Measurements from ENCODE around the gene ADAM20.

ADAM20 gene

DNA sequence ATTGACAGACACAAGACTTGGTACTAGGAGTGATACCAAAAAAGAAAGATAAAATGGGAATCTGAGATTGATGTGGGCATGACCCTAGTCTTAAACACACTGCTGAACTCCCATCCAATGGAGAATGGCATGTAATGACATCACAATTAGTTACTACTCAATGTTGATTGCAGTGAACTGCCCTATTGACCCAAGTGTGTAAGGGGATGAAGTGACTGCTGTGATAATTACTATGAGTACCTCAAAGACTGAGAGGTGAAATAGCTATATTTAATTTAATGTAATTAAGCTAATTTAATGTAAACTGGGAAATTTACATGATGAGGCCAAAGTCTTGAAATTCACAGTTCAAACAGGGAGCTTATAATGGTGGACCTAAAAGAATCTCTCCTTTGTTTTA lies at the start of gene ADAM20:
ADAM20 (minus strand) TSS at position 101 of the 400 bp plus-strand sequence. CDS start 10,247 bp downstream, outside the sequence.
- H3K27ac ChIP-seq (ENCODE audit: low read depth, low read length) = no peak within 1 kb of the TSS
- no peak within 1 kb of the TSS for H3K4me3 ChIP-seq (ENCODE audit: low read length)
- H3K27me3 ChIP-seq (ENCODE audit: control insufficient read depth, insufficient read depth, low read length) = no peaks in the 10 kb centered on the region
- H3K36me3 ChIP-seq (ENCODE audit: control insufficient read depth, insufficient read depth, low read length) = peaks cover 4% of the 10 kb centered on the region
- H3K4me1 ChIP-seq (ENCODE audit: control insufficient read depth, insufficient read depth, low read length) = no peaks in the 10 kb centered on the region
- no peak within 1 kb of the TSS for H3K9ac ChIP-seq (ENCODE audit: low read length)

DNA sequence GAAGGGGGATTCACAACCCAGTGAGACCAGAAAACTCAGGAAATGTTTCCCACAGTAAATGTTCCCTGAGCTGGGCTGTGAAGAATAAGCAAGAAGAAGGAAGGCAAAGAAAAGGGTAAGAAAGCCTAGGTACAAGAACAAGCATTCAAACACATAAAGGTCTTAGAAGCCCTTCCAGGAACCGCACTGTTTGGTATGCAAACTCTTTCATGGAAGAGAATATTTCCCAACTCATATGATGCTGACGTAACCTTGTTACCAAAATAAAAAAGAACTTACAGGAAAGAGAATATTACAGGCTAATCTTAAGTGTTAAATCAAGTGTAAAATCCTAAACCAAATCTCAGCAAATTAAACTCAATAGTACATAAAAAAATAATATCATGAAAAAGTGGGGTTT lies 42.1 kb upstream of the ADAM20 start:
- no peak overlapping the region for H3K27ac ChIP-seq (ENCODE audit: low read depth, low read length)
- H3K36me3 ChIP-seq (ENCODE audit: control insufficient read depth, insufficient read depth, low read length) = peaks cover 4% of the 10 kb centered on the region
- H3K4me3 ChIP-seq (ENCODE audit: low read length) = no peak overlapping the region
- H3K27me3 ChIP-seq (ENCODE audit: control insufficient read depth, insufficient read depth, low read length) = no peaks in the 10 kb centered on the region
- H3K9ac ChIP-seq (ENCODE audit: low read length) = no peak overlapping the region
- no peaks in the 10 kb centered on the region for H3K4me1 ChIP-seq (ENCODE audit: control insufficient read depth, insufficient read depth, low read length)

DNA sequence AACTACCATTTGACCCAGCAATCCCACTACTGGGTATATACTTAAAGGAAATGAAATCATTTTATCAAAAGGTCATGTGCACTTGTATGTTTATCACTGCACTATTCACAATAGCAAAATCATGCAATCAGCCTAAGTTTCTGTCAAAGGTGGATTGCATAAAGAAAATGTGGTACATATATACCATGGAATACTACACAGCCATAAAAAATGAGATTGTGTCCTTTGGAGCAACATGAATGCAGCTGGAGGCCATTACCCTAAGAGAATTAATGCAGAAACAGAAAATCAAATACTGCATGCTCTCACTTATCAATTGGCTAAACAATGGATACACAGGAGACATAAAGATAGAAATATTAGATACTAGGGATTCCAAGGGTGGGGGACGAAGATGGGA lies 38.2 kb upstream of the ADAM20 start:
- H3K27me3 ChIP-seq (ENCODE audit: control insufficient read depth, insufficient read depth, low read length) = no peaks in the 10 kb centered on the region
- no peaks in the 10 kb centered on the region for H3K36me3 ChIP-seq (ENCODE audit: control insufficient read depth, insufficient read depth, low read length)
- H3K4me1 ChIP-seq (ENCODE audit: control insufficient read depth, insufficient read depth, low read length) = no peaks in the 10 kb centered on the region
- no peak overlapping the region for H3K27ac ChIP-seq (ENCODE audit: low read depth, low read length)
- no peak overlapping the region for H3K9ac ChIP-seq (ENCODE audit: low read length)
- no peak overlapping the region for H3K4me3 ChIP-seq (ENCODE audit: low read length)

DNA sequence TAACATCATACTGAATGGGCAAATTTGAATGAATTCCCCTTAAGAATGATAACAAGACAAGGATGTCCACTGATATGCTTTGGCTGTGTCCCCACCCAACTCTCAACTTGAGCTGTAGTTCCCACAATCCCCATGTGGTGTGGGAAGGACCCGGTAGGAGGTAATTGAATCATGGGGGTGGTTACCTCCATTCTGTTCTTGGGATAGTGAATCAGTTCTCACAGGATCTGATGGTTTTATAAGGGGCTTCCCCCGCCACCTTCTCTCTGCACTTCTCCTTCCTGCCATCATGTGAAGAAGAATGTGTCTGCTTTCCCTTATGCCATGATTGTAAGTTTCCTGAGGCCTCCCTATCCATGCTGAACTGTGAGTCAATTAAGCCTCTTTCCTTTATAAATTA lies 36.3 kb upstream of the ADAM20 start:
- H3K9ac ChIP-seq (ENCODE audit: low read length) = no peak overlapping the region
- no peaks in the 10 kb centered on the region for H3K36me3 ChIP-seq (ENCODE audit: control insufficient read depth, insufficient read depth, low read length)
- H3K4me1 ChIP-seq (ENCODE audit: control insufficient read depth, insufficient read depth, low read length) = no peaks in the 10 kb centered on the region
- no peaks in the 10 kb centered on the region for H3K27me3 ChIP-seq (ENCODE audit: control insufficient read depth, insufficient read depth, low read length)
- no peak overlapping the region for H3K27ac ChIP-seq (ENCODE audit: low read depth, low read length)
- H3K4me3 ChIP-seq (ENCODE audit: low read length) = no peak overlapping the region

DNA sequence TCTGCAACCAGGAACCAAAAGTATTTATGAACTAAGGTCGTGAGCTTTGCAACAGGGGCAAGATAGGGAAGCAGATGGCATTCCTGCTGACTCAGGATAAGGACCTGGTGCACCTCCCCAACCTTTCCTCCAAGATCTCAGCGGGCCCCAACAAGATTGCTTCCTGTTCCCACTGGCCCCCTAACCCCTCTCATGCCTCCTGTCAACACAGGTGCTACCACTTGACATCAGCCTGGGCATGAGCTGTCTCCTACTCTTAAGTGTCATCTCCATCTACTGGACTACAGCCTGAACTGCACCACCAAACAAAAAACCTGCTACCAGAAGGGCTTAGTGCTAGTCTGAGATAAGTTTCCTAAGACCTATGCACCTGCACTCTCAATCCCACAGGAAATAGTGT lies 33.0 kb upstream of the ADAM20 start:
- H3K4me1 ChIP-seq (ENCODE audit: control insufficient read depth, insufficient read depth, low read length) = no peaks in the 10 kb centered on the region
- H3K27ac ChIP-seq (ENCODE audit: low read depth, low read length) = no peak overlapping the region
- H3K9ac ChIP-seq (ENCODE audit: low read length) = no peak overlapping the region
- H3K27me3 ChIP-seq (ENCODE audit: control insufficient read depth, insufficient read depth, low read length) = no peaks in the 10 kb centered on the region
- no peak overlapping the region for H3K4me3 ChIP-seq (ENCODE audit: low read length)
- H3K36me3 ChIP-seq (ENCODE audit: control insufficient read depth, insufficient read depth, low read length) = peaks cover 10% of the 10 kb centered on the region

DNA sequence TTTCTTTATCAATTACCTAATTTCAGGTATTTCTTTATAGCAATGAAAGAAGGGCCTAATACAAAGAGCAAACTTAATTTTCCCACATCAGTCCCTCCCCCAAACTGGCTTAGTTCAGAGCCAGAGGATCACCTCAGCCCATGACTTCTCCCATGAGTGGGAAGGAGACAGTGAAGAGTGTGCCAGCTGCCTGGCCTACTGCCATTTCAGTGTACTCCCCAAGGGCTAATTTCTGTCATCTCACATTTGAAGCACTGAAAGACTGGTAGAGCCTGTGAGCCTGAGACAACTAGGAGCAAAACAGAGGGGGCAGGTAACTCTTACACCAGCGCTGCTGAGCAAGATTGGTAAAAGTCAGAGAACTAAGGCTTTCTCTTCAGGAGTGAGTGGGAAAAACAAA lies 29.1 kb upstream of the ADAM20 start:
- no peak overlapping the region for H3K27ac ChIP-seq (ENCODE audit: low read depth, low read length)
- H3K9ac ChIP-seq (ENCODE audit: low read length) = no peak overlapping the region
- H3K4me3 ChIP-seq (ENCODE audit: low read length) = no peak overlapping the region
- H3K36me3 ChIP-seq (ENCODE audit: control insufficient read depth, insufficient read depth, low read length) = peaks cover 14% of the 10 kb centered on the region
- H3K4me1 ChIP-seq (ENCODE audit: control insufficient read depth, insufficient read depth, low read length) = no peaks in the 10 kb centered on the region
- no peaks in the 10 kb centered on the region for H3K27me3 ChIP-seq (ENCODE audit: control insufficient read depth, insufficient read depth, low read length)

DNA sequence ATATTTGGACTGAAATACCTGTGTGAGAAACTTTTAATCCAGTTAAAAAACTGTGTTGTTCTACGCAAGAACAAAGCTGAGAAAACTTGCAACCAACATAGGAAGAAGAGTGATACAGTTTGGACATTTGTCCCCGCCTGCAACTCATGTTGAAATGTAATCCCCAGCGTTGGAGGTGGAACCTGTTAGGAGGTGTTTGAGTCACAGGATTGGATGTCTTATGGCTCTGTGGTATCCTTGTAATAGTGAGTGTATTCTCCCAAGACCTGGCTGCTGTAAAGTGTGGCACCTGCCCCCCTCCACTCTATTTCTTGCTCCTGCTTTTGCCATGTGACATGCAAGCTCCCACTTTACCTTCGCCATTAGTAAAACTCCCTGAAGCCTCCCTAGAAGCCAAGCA lies 28.6 kb upstream of the ADAM20 start:
- no peak overlapping the region for H3K9ac ChIP-seq (ENCODE audit: low read length)
- H3K36me3 ChIP-seq (ENCODE audit: control insufficient read depth, insufficient read depth, low read length) = peaks cover 14% of the 10 kb centered on the region
- no peak overlapping the region for H3K27ac ChIP-seq (ENCODE audit: low read depth, low read length)
- no peaks in the 10 kb centered on the region for H3K27me3 ChIP-seq (ENCODE audit: control insufficient read depth, insufficient read depth, low read length)
- no peaks in the 10 kb centered on the region for H3K4me1 ChIP-seq (ENCODE audit: control insufficient read depth, insufficient read depth, low read length)
- no peak overlapping the region for H3K4me3 ChIP-seq (ENCODE audit: low read length)

- no peaks in the 10 kb centered on the region for H3K4me1 ChIP-seq (ENCODE audit: control insufficient read depth, insufficient read depth, low read length)
- H3K27me3 ChIP-seq (ENCODE audit: control insufficient read depth, insufficient read depth, low read length) = no peaks in the 10 kb centered on the region
- H3K27ac ChIP-seq (ENCODE audit: low read depth, low read length) = no peak overlapping the region
- no peak overlapping the region for H3K4me3 ChIP-seq (ENCODE audit: low read length)
- peaks cover 5% of the 10 kb centered on the region for H3K36me3 ChIP-seq (ENCODE audit: control insufficient read depth, insufficient read depth, low read length)
- H3K9ac ChIP-seq (ENCODE audit: low read length) = no peak overlapping the region
Measured at GRCh38 chr14:70558356-70558755, 23.6 kb upstream of the ADAM20 start.

- Histone ChIP-seq H3K27ac (ENCODE audit: low read depth, low read length) (no peak overlapping the region), H3K4me3 (ENCODE audit: low read length) (peak overlapping the region; percentile 3), H3K36me3 (ENCODE audit: control insufficient read depth, insufficient read depth, low read length) (peaks cover 4% of the 10 kb centered on the region), H3K27me3 (ENCODE audit: control insufficient read depth, insufficient read depth, low read length) (no peaks in the 10 kb centered on the region), H3K9ac (ENCODE audit: low read length) (no peak overlapping the region), H3K4me1 (ENCODE audit: control insufficient read depth, insufficient read depth, low read length) (no peaks in the 10 kb centered on the region)
Measured at GRCh38 chr14:70555890-70556289, 21.1 kb upstream of the ADAM20 start.

DNA sequence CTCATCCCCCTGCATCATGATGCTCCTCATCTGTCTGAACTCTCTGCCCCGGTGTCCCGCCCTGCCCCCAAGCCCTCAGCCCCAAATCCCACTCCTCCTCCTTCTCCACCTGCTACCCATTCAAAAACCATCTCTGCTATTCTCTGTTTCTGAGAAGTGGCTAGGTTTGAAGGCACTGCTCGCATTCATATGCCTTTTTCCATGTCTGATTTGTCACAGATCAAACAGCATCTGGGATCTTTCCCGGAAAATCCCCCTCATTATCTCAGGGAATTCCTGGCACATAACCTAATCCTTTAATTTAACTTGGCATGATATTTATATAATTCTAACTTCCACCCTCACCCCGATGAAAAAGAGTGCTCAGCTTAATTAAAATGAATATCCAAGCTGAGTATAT lies 3.3 kb upstream of the ADAM20 start:
- Histone ChIP-seq H3K4me1 (ENCODE audit: control insufficient read depth, insufficient read depth, low read length) (no peaks in the 10 kb centered on the region), H3K27me3 (ENCODE audit: control insufficient read depth, insufficient read depth, low read length) (no peaks in the 10 kb centered on the region), H3K9ac (ENCODE audit: low read length) (no peak overlapping the region), H3K27ac (ENCODE audit: low read depth, low read length) (no peak overlapping the region), H3K36me3 (ENCODE audit: control insufficient read depth, insufficient read depth, low read length) (peaks cover 4% of the 10 kb centered on the region), H3K4me3 (ENCODE audit: low read length) (no peak overlapping the region)

DNA sequence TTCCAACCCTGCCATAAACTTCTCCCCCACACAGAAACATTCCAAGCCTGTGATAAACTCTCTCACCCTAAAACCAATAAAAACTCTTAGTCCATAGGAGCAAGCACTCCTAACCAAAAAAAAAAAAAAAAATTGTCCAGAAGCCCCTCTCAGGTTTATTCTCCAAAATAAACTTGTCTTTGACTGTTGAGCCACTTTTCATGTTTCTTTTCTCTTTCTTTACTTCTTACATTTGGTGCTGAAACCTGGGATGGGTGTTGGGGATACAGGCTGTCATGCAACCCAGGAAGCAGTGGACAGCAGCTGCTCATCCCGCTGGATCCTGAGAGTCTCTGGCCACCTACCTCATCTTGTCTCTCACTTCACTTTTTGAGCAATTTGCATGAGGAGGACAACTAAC lies 2.0 kb upstream of the ADAM20 start:
- H3K36me3 ChIP-seq (ENCODE audit: control insufficient read depth, insufficient read depth, low read length) = peaks cover 4% of the 10 kb centered on the region
- no peak overlapping the region for H3K4me3 ChIP-seq (ENCODE audit: low read length)
- no peak overlapping the region for H3K27ac ChIP-seq (ENCODE audit: low read depth, low read length)
- H3K27me3 ChIP-seq (ENCODE audit: control insufficient read depth, insufficient read depth, low read length) = no peaks in the 10 kb centered on the region
- H3K9ac ChIP-seq (ENCODE audit: low read length) = no peak overlapping the region
- no peaks in the 10 kb centered on the region for H3K4me1 ChIP-seq (ENCODE audit: control insufficient read depth, insufficient read depth, low read length)

DNA sequence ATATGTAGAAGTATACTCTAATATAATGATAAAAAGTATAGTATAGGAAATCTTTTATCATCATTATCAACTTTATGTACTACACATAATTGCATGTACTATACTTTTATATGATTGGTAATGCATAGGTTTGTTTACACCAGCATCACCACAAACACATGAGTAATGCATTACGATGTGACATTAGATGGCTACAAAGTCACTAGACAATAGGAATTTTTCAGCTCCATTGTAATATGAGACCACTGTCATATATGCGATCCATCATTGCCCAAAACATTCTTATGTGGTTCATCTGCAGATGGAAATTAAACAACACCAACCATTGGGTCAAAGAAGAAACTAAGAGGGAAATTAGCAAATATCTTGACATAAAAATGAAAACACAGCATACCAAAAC lies 4.4 kb downstream of the ADAM20 start:
- no peak overlapping the region for H3K4me3 ChIP-seq (ENCODE audit: low read length)

DNA sequence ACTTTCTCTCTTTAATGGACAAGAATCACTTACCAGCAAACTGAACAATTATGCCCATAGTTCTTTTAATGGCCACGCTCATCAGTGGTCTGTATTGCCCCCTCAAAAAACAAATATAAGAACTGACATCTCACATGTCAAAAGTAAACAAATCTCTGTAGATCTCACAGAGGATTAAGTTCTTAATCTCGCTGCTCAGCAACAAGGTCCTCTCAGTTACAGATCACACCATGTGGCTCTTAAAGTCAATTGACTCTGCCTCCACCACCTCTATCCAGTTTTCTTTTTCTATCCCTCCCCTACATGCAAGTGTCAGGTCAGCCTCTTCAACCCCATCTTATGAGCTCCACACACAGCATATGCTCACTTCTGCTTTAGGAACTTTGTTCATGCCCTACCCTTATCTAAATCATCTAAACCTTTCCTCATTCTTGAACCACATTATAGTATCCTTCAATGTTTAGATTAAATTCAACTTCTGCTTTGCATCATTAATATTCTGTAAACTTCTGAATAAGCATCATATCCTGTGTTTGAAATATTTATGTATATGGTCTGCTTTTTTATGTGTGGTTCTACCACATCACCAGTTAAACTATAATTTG lies 7.2 kb downstream of the ADAM20 start:
- Histone ChIP-seq H3K36me3 (ENCODE audit: control insufficient read depth, insufficient read depth, low read length) (peaks cover 4% of the 10 kb centered on the region), H3K27me3 (ENCODE audit: control insufficient read depth, insufficient read depth, low read length) (no peaks in the 10 kb centered on the region), H3K4me1 (ENCODE audit: control insufficient read depth, insufficient read depth, low read length) (no peaks in the 10 kb centered on the region), H3K4me3 (ENCODE audit: low read length) (no peak overlapping the region), H3K27ac (ENCODE audit: low read depth, low read length) (no peak overlapping the region), H3K9ac (ENCODE audit: low read length) (no peak overlapping the region)

More for the DNA sequence above, 4.4 kb downstream of the ADAM20 start:
- Histone ChIP-seq H3K36me3 (ENCODE audit: control insufficient read depth, insufficient read depth, low read length) (no peaks in the 10 kb centered on the region), H3K27ac (ENCODE audit: low read depth, low read length) (no peak overlapping the region), H3K27me3 (ENCODE audit: control insufficient read depth, insufficient read depth, low read length) (no peaks in the 10 kb centered on the region), H3K4me1 (ENCODE audit: control insufficient read depth, insufficient read depth, low read length) (no peaks in the 10 kb centered on the region), H3K9ac (ENCODE audit: low read length) (no peak overlapping the region)
